Tibial artery (tissue), 4 donors: ENCODE measurements around the gene FCRLB.

Experiments used
- DNase-seq, 2 donors: peaks; one replicate each; pipeline ENCODE4 v3.0.0-alpha.2; 2019
- H3K27ac ChIP-seq, 2 donors: fragments of 200-600 bp; sonication (generic) in 1 of 2; 1 replicate in 1 of 2; 2 replicates in 1 of 2; pipeline ENCODE4 v1.5.1; 2018 to 2019; ENCODE audit warnings: mild to moderate bottlenecking in 1 of 2
- H3K27me3 ChIP-seq, 2 donors: fragments of 200-600 bp; sonication (generic) in 1 of 2; one replicate each; pipeline versions ENCODE4 v1.5.1 to v1.6.0; 2016 to 2019
- H3K36me3 ChIP-seq, 3 donors: fragments of 200-600 bp; sonication (generic) in 2 of 3; one replicate each; pipeline ENCODE4 v1.5.1; 2016 to 2019; ENCODE audit warnings: mild to moderate bottlenecking in 2 of 3
- H3K4me1 ChIP-seq, 4 donors: fragments of 200-600 bp; sonication (generic) in 2 of 4; 1 replicate in 3 of 4; 2 replicates in 1 of 4; pipeline ENCODE4 v1.5.1; 2016 to 2019
- H3K4me3 ChIP-seq, 2 donors: fragments of 200-600 bp; sonication (generic) in 1 of 2; 1 replicate in 1 of 2; 2 replicates in 1 of 2; pipeline ENCODE4 v1.5.1; 2018 to 2019; ENCODE audit warnings: mild to moderate bottlenecking in 2 of 2
- H3K9me3 ChIP-seq, 3 donors: fragments of 200-600 bp; sonication (generic) in 1 of 3; one replicate each; pipeline ENCODE4 v1.5.1; 2016 to 2019
- CTCF ChIP-seq, 2 experiments: fragments of 200-600 bp in 1 of 2; fragments of 450-650 bp in 1 of 2; IDR thresholded peaks; one replicate each; pipeline ENCODE4 v1.5.1; 2017 to 2019; ENCODE audit warnings: antibody characterized with exemption in 2 of 2, mild to moderate bottlenecking in 1 of 2, moderate library complexity in 1 of 2
- intact Hi-C: fragments of 100-400 bp; cut with DNase I; formaldehyde crosslinking; loops from one replicate; pipeline ENCODE4 v1.15.0; 2023; ENCODE audit warnings: low total_unique reads

The FCRLB gene

DNA sequence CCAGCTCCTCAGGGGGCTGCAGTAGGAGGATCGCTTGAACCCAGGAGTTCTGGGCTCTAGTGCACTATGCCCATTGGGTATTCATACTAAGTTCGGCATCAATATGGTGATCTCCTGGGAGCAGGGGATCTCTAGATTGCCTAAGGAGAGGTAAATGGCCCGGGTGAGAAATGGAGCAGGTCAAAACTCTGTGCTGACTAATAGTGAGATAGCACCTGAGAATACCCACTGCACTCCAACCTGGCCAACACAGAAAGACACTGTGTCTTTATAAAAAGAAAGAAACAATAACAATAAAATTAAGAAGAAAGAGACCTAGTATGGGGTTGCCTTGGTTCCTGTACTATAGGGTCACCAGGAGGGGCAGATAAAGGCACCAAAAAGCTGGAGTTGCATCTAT is 14.5 kb downstream of the FCRLB start:
- intact Hi-C loops = no loop called here
- DNase-seq = no peak
- H3K27ac ChIP-seq = no peak overlapping the region

GRCh38 chr1:161736335-161736969 is 15.1 kb downstream of the FCRLB start:
- Histone ChIP-seq H3K4me3 (no peak overlapping the region), H3K27me3 (peaks cover 0 to 17% of the 10 kb centered on the region in 2 donors), H3K36me3 (no peaks in the 10 kb centered on the region), H3K27ac (no peak overlapping the region), H3K4me1 (no peaks in the 10 kb centered on the region), H3K9me3 (no peaks in the 10 kb centered on the region)
- no peak for TF ChIP-seq CTCF (IDR thresholded peaks at IDR 0.05)
- intact Hi-C loops = no loop called here
- DNase-seq = no peak

More for the DNA sequence above, 14.5 kb downstream of the FCRLB start:
- no peak overlapping the region for H3K4me3 ChIP-seq
- H3K36me3 ChIP-seq = no peaks in the 10 kb centered on the region
- H3K27me3 ChIP-seq = peaks cover 0 to 17% of the 10 kb centered on the region in 2 donors
- no peaks in the 10 kb centered on the region for H3K9me3 ChIP-seq
- H3K4me1 ChIP-seq = no peaks in the 10 kb centered on the region
- TF ChIP-seq CTCF (IDR thresholded peaks at IDR 0.05) = no peak

- Histone ChIP-seq H3K36me3 (no peaks in the 10 kb centered on the region), H3K4me1 (no peaks in the 10 kb centered on the region)
- intact Hi-C loops = no loop called here
Observed at GRCh38 chr1:161737625-161738024, 16.3 kb downstream of the FCRLB start.

GRCh38 chr1:161738627-161739287 is 17.4 kb downstream of the FCRLB start:
- Histone ChIP-seq H3K4me1 (no peaks in the 10 kb centered on the region), H3K27ac (no peak overlapping the region), H3K4me3 (no peak overlapping the region), H3K9me3 (no peaks in the 10 kb centered on the region), H3K27me3 (peaks cover 0 to 17% of the 10 kb centered on the region in 2 donors), H3K36me3 (no peaks in the 10 kb centered on the region)
- intact Hi-C loops = no loop called here
- peak; percentile 36 to 76 for DNase-seq
- TF ChIP-seq CTCF (IDR thresholded peaks at IDR 0.05) = no peak

More at GRCh38 chr1:161737625-161738024, 16.3 kb downstream of the FCRLB start:
- DNase-seq = no peak
- Histone ChIP-seq H3K27me3 (peaks cover 0 to 17% of the 10 kb centered on the region in 2 donors), H3K4me3 (no peak overlapping the region), H3K9me3 (no peaks in the 10 kb centered on the region), H3K27ac (no peak overlapping the region)
- no peak for TF ChIP-seq CTCF (IDR thresholded peaks at IDR 0.05)

- Histone ChIP-seq H3K36me3 (no peaks in the 10 kb centered on the region), H3K27ac (no peak overlapping the region), H3K9me3 (no peaks in the 10 kb centered on the region), H3K27me3 (peaks cover 0 to 17% of the 10 kb centered on the region in 2 donors), H3K4me3 (no peak overlapping the region), H3K4me1 (no peaks in the 10 kb centered on the region)
- intact Hi-C loops = loop anchor here (10.0 kb wide), 1 partner anchor 255 kb away; no protein-coding TSS in a partner anchor
- TF ChIP-seq CTCF (IDR thresholded peaks at IDR 0.05) = no peak
- peak; percentile 39 to 72 for DNase-seq
Observed at GRCh38 chr1:161739865-161740566, 18.7 kb downstream of the FCRLB start.
